ENCODE data around the gene NUDT22.

The NUDT22 gene

GRCh38 chr11:64275841-64276240 is 49.8 kb downstream of the NUDT22 start:
- no peak for TF ChIP-seq CTCF (IDR thresholded peaks at IDR 0.05; ENCODE audit: low read depth, low read length)
- no peak overlapping the region for H3K4me3 ChIP-seq (ENCODE audit: low read depth, low read length)
- no peaks in the 10 kb centered on the region for H3K4me1 ChIP-seq
- no peak for DNase-seq
- no peaks in the 10 kb centered on the region for H3K9me3 ChIP-seq
- no peaks in the 10 kb centered on the region for H3K36me3 ChIP-seq
- H3K27me3 ChIP-seq: no peaks in the 10 kb centered on the region

- TF ChIP-seq CTCF (IDR thresholded peaks at IDR 0.05; ENCODE audit: low read depth, low read length): no peak
- H3K36me3 ChIP-seq: no peaks in the 10 kb centered on the region
- no peaks in the 10 kb centered on the region for H3K9me3 ChIP-seq
- no peaks in the 10 kb centered on the region for H3K27me3 ChIP-seq
- no peak for DNase-seq
- no peak overlapping the region for H3K4me3 ChIP-seq (ENCODE audit: low read depth, low read length)
- H3K4me1 ChIP-seq: no peaks in the 10 kb centered on the region
Measured at GRCh38 chr11:64276653-64277431, 50.8 kb downstream of the NUDT22 start.

GRCh38 chr11:64278576-64279190 is 52.6 kb downstream of the NUDT22 start:
- no peak for TF ChIP-seq CTCF (IDR thresholded peaks at IDR 0.05; ENCODE audit: low read depth, low read length)
- no peaks in the 10 kb centered on the region for H3K4me1 ChIP-seq
- DNase-seq: no peak
- H3K4me3 ChIP-seq (ENCODE audit: low read depth, low read length): no peak overlapping the region
- no peaks in the 10 kb centered on the region for H3K9me3 ChIP-seq
- H3K36me3 ChIP-seq: no peaks in the 10 kb centered on the region
- no peaks in the 10 kb centered on the region for H3K27me3 ChIP-seq
